Stimulated activated CD8-positive, alpha-beta memory T cell treated with anti-CD3 and anti-CD28 coated beads, Interleukin-2, amount 100 ng/mL, for 1 hour (primary cell): ENCODE measurements around the gene KIAA1671.

Experiments
- DNase-seq, 2 donors: peaks; one replicate each; pipeline ENCODE4 v3.0.0-alpha.2; 2020; ENCODE audit warnings: low read depth in 2 of 2

Gene KIAA1671

DNA sequence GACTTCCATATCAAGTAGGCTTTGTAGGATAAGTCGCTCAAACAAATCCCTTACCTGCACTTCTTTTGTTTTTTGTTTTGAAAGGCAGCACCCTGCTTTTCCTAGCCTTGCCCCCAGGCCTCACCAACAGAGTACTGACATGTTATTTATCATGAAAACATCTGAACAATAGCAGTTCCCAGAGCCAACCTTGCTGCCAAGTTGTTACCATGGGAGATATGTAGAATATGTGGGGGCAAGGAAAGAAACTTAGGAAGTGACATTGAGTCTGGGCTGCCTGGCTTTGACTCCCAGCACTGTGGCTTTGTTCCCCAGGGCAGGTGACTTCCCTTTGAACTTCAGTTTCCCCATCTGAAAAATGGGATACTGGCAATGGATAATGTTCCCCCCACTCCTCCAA, 193.8 kb downstream of the KIAA1671 start:
- DNase-seq = no peak

DNA sequence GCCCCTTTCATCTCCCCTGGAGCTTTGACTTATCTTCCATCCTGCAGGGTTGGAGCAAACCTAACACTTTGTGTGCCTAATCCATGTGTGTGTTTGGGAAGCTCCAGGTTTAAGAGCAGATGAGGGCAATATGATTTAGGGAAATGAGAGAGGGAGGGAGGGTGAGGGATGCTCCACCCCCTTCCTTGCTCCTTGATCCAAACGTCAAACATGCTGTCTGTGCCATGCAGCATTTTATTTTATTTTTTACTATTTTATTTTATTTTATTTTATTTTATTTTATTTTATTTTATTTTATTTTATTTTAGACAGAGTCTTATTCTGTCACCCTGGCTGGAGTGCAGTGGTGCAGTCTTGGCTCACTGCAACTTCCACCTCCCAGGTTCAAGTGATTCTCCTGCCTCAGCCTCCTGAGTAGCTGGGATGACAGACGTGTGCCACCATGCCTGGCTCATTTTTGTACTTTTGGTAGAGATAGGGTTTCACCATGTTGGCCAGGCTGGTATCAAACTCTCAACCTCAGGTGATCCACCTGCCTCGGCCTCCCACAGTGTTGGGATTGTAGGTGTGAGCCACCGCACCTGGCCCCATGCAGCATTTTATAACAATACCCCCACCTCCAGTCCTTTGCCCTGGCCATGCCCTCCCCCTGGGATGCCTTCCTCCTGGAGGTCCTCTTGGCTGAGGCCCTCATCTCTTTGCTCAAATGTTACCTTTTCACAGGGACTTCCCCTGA, 194.6 kb downstream of the KIAA1671 start:
- no peak for DNase-seq

DNA sequence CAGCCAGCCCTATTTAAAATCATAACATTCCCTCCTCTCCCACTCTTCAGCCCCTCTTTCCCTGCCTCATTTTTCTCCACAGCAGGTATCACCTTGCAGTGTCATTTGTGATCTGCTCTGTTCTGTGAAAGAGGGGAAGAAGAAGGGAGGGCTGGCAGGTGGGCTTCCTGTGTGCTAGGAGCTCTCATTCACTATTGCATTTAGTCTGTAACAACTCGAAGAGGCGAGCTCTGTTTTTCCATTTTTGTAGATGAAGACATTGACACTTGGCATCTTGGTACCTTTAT, 195.1 kb downstream of the KIAA1671 start:
- DNase-seq = no peak

DNA sequence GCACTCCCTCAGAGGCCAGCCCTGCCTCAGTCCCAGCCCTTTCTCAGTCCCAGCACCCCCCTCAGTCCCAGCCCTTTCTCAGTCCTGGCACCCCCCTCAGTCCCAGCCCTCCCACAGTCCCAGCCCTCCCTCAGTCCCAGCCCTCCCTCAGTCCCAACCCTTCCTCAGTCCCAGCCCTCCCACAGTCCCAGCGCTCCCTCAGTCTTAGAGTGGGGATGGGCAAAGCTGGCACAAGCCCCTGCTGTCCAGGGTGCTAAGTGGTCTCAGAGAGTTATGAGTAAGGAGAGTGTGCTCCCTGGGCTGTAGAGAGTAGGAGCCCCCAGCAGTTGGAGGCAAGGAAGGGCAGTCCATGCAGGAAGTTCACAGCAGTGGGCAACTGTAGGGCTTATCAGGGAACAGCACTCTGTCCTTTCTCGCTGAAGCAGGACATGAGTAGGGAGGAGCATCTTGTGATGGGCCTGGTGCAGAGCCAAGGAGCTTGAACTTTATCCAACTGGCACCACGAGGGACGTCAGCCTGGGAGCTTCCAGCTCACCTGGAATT, 195.7 kb downstream of the KIAA1671 start:
- DNase-seq = no peak

DNA sequence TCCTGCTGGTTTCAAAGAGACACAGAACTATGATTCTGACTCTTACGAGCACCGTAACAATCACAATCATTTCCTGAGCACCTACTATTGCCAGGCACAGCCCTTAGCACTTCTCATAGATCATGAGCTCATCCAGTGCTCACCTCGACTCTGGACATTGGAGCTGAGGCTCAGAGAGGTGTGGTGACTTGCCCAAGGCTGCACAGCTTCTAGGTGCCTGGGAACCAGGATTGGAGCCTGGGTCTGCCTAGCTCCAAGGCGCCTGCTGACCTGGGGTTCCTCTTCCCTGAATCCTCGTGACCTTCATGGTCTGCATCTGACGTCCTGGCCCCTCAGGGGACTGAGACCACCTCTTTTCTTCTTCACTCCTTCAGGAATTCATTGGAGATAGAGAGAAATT, 196.5 kb downstream of the KIAA1671 start:
- DNase-seq = no peak

DNA sequence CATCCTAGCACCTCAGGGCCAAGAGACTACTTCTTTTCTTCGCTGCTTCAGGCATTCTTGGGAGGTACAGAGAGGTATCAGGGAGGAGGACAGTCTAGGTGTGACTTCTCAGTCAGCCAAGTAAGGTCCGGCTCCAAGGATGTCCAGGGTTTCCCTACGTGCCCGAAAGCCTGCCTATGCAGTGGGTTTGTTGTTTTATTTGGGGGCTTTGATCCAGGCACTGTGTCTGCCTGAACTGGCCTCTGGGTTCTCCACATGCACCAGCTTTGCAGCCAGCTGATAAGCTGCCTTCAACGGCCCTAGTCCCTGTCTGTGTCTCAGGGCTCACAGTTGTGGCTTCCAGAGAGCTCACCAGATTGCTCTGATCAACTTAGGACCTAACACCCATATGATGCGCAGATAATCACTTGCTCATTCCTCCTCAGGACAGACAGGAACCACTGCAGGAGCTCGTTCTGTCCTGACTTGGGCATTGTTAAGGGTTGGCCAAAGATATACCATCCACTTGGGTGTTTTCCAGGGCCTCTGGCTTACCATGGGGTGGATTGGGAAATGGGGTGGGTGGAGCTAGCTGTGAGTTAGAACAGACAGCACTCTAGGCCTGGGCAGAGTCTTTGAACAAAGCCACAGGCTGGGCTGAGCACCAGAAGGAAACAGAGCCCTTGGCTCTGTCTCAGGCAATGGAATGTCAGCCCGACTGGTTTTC, 201.6 kb downstream of the KIAA1671 start:
- DNase-seq = no peak

DNA sequence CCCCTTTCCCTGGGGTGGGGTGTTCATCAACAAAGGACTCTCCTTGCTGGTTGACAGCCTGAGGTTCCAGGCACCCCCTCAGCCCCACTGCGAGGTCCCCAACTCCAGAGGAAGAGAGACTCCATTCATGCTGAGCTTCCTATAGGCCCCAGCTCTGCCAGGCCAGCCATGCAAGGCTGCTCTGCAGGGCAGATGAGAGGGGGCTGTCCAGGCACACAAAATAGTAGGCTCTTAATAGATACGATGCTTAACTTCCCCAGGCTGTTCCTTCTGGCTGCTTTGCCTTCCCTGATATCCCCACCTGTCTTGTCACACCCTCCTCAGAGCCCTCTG, 202.1 kb downstream of the KIAA1671 start:
- DNase-seq = no peak

DNA sequence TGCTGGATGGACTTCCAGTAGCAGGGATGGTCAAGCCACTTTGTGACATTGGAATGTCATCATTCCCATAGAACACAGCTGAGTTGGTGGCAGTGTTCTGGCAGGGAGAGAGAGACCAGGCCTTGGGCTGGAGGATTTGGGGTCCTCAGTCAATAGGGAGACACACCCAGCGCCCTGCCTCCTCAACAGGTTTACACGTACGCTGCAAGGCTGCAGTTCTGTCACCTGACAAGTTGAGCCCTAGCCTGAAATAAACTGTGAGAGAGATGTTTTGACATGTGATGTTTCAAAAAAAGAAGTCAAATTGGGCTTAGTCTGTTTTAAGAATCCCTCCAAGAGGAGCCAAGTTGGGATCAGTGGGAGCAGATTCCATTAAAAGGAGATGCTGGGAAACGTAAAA, 204.2 kb downstream of the KIAA1671 start:
- no peak for DNase-seq

DNA sequence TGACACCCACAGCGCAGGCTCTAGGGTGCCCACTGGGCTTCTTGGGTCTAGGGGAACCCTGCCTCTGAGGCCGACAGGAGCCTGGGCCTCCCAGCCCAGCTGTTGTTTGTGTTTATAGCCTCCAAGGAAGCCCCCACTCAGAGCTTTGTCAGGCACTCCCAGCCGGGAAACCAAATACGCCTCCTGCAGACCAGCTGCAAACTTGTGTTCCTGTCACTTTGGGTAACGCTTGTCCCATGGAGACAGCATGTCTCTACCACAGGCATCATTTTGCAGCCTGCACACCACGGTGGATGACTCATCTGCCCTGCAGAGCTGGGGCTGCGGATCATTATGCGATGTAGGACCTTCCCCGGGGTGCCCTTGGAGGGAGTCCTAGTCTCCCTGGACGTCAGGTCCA, 206.5 kb downstream of the KIAA1671 start:
- DNase-seq = no peak

DNA sequence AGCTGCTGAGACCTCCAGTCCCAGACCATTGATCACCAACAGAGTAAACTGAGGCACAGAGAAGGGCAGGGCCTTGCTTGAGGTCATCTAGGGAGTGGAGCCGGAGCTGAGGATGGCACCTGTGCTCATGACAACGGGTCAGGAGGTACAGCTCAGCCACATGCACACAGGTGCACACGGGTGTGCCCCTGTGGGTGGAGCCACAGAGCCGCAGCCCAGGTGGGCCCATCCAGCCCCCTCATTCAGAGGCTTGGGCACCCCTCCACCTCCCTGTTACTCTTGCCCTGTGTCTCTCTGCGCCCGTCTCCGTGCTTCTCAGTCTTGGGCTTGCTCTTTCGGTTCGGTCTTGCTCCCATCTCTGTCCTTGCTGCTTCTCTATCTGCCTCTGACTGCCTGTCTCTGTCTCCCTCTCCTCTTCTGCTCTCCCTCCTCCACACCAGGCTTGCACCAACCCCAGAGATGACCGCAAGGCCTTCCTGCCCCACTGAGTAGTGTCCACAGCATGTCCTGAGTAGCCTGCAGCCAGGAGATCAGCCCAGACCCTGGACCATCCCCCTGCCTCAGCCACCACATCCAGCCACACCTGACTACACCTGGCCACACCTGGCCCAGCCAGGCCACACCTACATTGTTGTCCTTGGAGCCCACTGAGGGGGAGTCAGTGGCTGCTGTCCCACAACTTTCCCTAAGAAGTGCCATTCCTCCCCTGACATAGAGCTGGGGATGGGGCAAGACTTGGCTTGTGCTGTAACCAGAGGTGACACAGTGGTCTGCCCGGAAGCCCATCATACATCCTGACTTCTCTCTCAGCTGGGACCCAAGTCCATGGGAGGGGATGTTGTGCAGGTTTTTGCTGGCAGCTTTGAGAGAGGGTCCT, 207.8 kb downstream of the KIAA1671 start:
- no peak for DNase-seq

DNA sequence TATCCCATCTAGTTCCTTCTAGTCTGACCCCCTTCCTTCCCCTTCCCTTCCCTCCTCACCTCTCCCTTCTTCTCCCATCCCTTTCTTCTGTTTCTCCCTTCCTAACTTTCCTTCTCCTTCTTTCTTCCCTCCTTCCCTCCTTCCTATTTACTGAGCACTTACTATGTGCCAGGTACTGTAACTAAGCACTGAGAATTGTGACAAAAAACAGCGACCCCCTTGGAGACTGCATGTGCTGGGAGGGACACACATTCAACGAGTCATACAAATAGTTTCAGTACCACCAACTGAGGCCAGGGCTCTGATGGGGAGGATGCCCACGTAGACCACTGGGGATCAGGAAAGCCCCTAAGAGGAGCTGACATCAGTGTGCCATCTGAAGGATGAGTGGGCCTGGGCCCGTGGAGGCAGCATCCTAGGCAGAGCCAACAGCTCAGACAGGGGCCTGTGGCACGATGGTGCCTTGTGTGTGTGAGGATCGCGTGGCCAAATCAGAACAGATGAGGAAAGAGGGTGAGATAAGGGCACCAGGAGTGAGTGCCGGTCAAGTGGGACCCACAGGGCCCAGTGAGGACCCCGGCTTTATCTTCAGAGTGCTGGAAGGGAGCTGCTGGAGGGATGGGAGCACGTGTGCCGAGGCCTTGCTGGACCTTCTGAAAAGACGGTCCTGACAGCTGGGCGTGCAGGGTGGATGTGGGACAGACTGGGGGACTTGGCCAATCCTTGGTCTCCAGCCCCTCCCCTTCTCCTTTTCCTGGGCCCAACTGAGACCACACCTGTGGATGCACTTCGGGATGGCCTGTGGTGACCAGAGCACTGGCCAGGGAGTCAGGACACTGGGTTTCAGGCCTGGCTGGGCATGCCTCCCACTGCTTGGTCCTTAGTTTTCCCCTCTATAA, 208.8 kb downstream of the KIAA1671 start:
- DNase-seq = no peak

DNA sequence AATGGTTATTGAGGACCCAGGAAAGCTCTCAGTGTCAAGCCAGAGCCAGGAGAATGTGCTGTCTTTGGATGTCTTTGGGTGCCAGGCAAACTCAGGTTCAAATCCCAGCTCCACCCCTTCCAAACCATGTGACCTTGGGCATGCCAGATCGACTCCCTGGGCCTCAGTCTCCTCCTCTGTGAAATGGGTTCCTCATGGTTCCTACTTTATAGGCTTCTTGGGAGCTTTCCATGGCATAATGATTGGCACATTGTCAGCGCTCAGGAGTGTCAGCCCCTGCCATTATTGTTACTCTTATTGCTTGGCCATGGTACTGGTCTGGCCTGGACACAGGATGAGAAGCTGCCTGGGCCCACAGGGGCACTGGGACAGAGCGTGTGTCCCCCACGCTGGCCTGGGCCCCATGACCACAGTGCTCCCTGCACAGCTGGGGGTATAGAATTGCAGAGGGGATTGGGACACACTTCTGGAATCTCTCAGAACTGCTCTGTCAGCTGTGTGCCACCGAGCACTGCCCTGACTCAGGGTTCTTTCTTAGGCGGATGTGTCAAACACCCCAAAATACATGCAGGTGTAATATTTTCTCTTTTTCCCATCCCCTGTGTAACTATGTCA, 209.5 kb downstream of the KIAA1671 start:
- DNase-seq = no peak

DNA sequence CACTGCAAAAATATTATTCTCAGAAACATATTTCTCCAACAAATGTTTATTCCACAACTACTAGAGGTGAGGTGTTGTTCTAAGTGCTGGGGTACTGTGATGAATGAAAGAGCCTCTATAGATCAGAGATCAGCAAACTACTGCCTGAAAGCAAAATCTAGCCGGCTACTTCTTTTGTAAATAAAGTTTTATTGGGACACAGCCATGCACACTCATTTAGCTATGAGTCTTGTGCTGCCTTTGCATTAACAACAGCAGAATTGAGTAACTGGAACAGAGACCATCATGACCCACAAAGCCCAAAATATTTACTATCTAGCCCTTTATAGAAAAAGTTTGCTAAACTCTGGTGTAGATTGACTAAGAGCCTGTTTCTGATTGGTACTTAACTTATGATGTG, 210.0 kb downstream of the KIAA1671 start:
- DNase-seq = no peak

DNA sequence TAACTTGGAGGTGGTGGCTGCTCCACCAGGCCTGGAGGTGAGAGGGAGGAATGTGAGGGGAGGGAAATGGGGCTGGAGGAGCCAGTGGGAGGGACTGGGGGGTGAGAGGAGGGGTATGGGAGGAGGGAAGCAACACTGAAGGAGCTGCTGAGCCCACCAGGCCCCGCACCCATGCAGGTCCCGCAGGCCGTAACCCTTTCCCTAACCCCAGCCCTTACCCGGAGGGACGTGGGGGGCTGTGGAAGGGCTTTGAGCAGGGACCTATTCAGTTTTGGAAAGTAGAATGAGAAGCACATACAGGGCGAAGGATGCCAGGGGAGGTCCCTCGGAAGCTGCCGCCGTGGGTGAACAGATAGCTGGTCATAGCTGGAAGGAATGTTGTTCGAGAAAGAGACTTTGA, 213.3 kb downstream of the KIAA1671 start:
- no peak for DNase-seq

DNA sequence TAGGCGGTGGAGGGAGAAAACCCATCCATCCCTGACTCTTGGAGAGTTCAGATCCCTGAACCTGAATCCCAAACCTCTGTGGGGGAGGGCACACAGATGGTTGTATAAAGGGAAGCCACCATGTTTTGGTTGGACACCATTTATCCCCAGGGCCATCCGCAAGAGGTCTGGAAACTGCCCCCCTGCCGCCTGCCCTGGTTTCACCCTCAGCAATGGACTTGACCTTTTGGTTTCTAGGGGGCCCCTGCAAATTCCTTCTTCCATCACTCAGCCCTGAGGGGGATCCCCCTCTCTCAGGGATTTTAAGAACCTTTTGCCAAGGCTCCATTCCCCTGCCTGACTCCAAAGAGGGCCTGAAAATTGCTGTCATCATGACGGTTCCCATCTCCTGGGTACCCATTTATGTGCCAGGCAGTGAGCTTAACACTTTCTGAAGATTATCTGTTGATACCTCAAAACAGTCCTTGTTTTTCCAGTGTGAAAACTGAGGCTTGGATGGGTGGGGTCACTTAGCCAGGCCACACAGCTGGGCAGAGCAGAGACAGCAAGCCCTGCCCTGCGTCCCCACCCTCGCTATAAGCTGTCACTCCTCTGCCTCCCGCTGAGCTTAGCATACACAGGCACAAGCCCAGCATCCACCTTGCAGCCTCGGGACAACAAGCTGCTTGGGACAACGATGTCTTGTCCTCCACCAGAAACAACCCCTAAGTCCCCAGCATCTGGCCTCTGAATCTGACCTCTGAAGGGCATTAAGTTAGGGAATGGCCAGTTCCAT, 213.9 kb downstream of the KIAA1671 start:
- no peak for DNase-seq

DNA sequence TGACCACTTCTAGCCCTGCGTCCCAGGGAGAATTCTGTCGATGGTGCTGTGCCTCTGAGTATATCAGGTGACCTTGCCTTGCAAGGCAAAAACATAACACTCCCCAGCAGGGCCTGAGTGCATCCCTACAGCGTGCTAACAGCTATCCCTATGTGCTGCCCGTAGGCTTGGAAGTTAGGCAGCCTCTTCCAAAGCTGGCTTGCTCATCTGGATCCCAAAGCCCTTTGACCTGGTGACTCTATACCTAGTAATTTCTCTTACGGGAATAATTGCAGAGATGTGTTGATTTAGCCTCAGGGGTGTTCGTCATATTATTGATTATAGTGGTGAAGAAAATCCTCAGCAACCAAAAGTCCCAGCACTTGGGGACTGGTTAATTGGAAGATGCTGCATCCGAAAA, 214.6 kb downstream of the KIAA1671 start:
- no peak for DNase-seq

DNA sequence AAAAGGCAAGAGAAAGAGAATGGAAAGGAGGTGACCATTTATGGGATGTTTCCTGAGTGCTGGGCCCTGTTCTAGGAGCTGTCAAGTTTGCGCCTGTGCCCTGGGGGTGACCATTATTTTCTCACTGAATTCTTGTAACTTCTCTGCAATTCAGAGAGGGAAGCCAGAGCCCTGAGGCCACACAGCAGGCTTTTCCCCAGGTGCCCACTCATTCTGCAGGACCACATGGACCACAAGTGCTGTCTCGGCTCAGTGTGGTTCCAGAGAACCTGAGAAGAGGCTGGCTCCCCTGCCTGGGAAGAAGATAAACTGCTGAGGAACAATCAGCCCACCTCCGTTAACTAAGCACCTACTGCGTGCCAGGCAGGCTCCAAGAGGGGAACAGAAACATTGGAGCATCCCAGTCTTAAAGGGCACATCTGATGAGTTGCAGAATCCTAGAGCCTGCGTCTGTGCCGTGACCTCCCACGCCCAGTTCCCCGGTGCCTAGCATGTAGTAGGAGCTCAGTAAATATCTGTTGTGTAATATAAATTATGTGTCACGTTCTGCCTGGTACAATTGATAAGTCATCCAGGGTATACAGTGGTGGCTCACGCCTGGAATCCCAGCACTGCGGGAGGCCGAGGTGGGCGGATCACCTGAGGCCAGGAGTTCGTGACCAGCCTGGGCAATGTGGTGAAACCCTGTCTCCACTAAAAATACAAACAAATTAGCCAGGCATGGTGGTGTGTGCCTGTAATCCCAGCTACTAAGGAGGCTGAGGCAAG, 215.5 kb downstream of the KIAA1671 start:
- DNase-seq = no peak

DNA sequence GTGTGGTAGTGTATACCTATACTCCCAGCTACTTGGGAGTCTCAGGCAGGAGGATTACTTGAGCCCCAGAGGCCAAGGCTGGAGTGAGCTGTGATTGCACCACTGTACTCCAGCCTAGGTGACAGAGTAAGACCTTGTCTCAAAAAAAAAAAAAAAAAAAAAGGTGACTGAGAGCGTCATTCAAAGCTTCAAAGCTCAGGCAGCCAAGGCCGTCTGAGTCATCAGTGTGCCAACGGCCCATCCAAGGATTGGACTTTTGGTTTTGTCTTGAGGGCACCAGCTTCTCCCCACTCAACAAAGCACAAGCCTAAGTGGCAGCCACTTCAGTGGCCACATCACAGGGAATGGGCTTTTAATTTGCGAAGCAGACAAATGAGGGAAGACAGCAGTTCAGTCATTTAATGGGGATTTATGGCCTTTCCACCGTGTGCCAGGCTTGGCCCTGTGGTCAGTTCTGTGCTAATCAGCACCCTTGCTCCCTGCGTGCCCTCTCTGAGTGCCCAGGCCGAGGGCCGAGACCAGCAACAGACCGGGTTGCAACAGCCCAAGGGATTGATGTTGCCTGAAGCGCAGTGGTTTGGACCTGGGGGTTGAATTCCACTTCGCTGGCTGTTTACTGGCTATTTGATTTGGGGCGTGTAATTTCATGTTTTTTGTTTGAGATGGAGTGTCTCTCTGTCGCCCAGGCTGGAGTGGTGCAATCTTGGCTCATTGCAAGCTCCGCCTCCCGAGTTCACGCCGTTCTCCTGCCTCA, 216.9 kb downstream of the KIAA1671 start:
- DNase-seq = no peak

DNA sequence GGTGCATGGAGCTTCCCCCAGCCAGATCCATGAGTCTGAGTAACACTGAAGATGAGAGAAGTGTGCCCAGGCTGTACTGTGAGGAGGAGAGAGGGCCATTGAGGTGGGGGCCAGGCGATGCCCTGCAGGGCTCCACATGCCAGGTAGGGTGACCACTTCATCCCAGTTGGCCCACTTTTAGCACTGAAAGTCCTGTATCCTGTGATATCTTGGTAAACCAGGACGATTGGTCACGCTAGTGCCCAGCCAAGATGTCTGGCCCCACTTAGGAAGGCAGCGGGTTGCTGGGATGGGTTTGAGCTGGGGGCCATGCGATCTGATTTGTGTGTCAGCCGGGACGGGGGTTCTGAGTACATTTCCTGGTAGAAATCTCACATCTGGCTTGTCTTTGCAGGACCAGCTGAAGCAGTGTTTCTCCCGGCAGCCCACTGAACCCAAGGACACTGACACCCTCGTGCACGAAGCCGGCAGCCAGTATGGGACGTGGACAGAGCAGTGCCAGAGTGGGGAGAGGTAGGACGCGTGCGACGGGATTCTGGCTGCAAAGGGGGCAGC, 218.0 kb downstream of the KIAA1671 start:
- no peak for DNase-seq
